ENCODE measurements around the gene ABCB6.

The ABCB6 gene

GRCh38 chr2:219220652-219221402, 2.1 kb upstream of the ABCB6 start:
- no peaks in the 10 kb centered on the region for H3K9me3 ChIP-seq (ENCODE audit: control insufficient read depth, low read length)
- no peak overlapping the region for H3K9ac ChIP-seq (ENCODE audit: low read length)
- peaks cover 28% of the 10 kb centered on the region for H3K4me1 ChIP-seq (ENCODE audit: control insufficient read depth, insufficient read depth, low read length)
- peaks cover 65% of the 10 kb centered on the region for H3K36me3 ChIP-seq (ENCODE audit: control insufficient read depth, insufficient read depth, low read length, severe bottlenecking)
- no peaks in the 10 kb centered on the region for H3K27me3 ChIP-seq (replicated peaks; ENCODE audit: control insufficient read depth, insufficient read depth, low read length)
- no peak overlapping the region for H3K4me3 ChIP-seq (ENCODE audit: low read length)
- DNase-seq (ENCODE audit: low read depth): no peak

GRCh38 chr2:219219784-219220532, 1.2 kb upstream of the ABCB6 start:
- Histone ChIP-seq H3K27me3 (replicated peaks; ENCODE audit: control insufficient read depth, insufficient read depth, low read length) (no peaks in the 10 kb centered on the region), H3K36me3 (ENCODE audit: control insufficient read depth, insufficient read depth, low read length, severe bottlenecking) (peaks cover 61% of the 10 kb centered on the region), H3K9ac (ENCODE audit: low read length) (peak overlapping the region; percentile 92), H3K4me3 (ENCODE audit: low read length) (no peak overlapping the region), H3K9me3 (ENCODE audit: control insufficient read depth, low read length) (no peaks in the 10 kb centered on the region), H3K4me1 (ENCODE audit: control insufficient read depth, insufficient read depth, low read length) (peaks cover 28% of the 10 kb centered on the region)
- DNase-seq (ENCODE audit: low read depth): no peak

GRCh38 chr2:219218217-219218731, 484 bp downstream of the ABCB6 start:
- peak; percentile 82 for DNase-seq (ENCODE audit: low read depth)
- Histone ChIP-seq H3K9ac (ENCODE audit: low read length) (peak overlapping the region; percentile 92), H3K36me3 (ENCODE audit: control insufficient read depth, insufficient read depth, low read length, severe bottlenecking) (peaks cover 61% of the 10 kb centered on the region), H3K4me3 (ENCODE audit: low read length) (peak overlapping the region; percentile 79), H3K27me3 (replicated peaks; ENCODE audit: control insufficient read depth, insufficient read depth, low read length) (no peaks in the 10 kb centered on the region), H3K9me3 (ENCODE audit: control insufficient read depth, low read length) (no peaks in the 10 kb centered on the region), H3K4me1 (ENCODE audit: control insufficient read depth, insufficient read depth, low read length) (peaks cover 28% of the 10 kb centered on the region)

GRCh38 chr2:219216535-219216915, 2.2 kb downstream of the ABCB6 start:
- no peaks in the 10 kb centered on the region for H3K27me3 ChIP-seq (replicated peaks; ENCODE audit: control insufficient read depth, insufficient read depth, low read length)
- no peaks in the 10 kb centered on the region for H3K9me3 ChIP-seq (ENCODE audit: control insufficient read depth, low read length)
- H3K4me1 ChIP-seq (ENCODE audit: control insufficient read depth, insufficient read depth, low read length): peaks cover 28% of the 10 kb centered on the region
- DNase-seq (ENCODE audit: low read depth): no peak
- H3K4me3 ChIP-seq (ENCODE audit: low read length): no peak overlapping the region
- peaks cover 59% of the 10 kb centered on the region for H3K36me3 ChIP-seq (ENCODE audit: control insufficient read depth, insufficient read depth, low read length, severe bottlenecking)
- no peak overlapping the region for H3K9ac ChIP-seq (ENCODE audit: low read length)

GRCh38 chr2:219215871-219216534, 2.8 kb downstream of the ABCB6 start:
- no peaks in the 10 kb centered on the region for H3K27me3 ChIP-seq (replicated peaks; ENCODE audit: control insufficient read depth, insufficient read depth, low read length)
- no peak overlapping the region for H3K4me3 ChIP-seq (ENCODE audit: low read length)
- peaks cover 28% of the 10 kb centered on the region for H3K4me1 ChIP-seq (ENCODE audit: control insufficient read depth, insufficient read depth, low read length)
- H3K36me3 ChIP-seq (ENCODE audit: control insufficient read depth, insufficient read depth, low read length, severe bottlenecking): peaks cover 56% of the 10 kb centered on the region
- no peak for DNase-seq (ENCODE audit: low read depth)
- peak overlapping the region; percentile 12 for H3K9ac ChIP-seq (ENCODE audit: low read length)
- no peaks in the 10 kb centered on the region for H3K9me3 ChIP-seq (ENCODE audit: control insufficient read depth, low read length)

- no peak overlapping the region for H3K9ac ChIP-seq (ENCODE audit: low read length)
- no peaks in the 10 kb centered on the region for H3K9me3 ChIP-seq (ENCODE audit: control insufficient read depth, low read length)
- peaks cover 56% of the 10 kb centered on the region for H3K36me3 ChIP-seq (ENCODE audit: control insufficient read depth, insufficient read depth, low read length, severe bottlenecking)
- H3K4me3 ChIP-seq (ENCODE audit: low read length): no peak overlapping the region
- DNase-seq (ENCODE audit: low read depth): no peak
- no peaks in the 10 kb centered on the region for H3K27me3 ChIP-seq (replicated peaks; ENCODE audit: control insufficient read depth, insufficient read depth, low read length)
- peaks cover 27% of the 10 kb centered on the region for H3K4me1 ChIP-seq (ENCODE audit: control insufficient read depth, insufficient read depth, low read length)
Observed at GRCh38 chr2:219214786-219215185, 4.0 kb downstream of the ABCB6 start.

- Histone ChIP-seq H3K9ac (ENCODE audit: low read length) (no peak overlapping the region), H3K9me3 (ENCODE audit: control insufficient read depth, low read length) (no peaks in the 10 kb centered on the region), H3K4me1 (ENCODE audit: control insufficient read depth, insufficient read depth, low read length) (peaks cover 21% of the 10 kb centered on the region), H3K4me3 (ENCODE audit: low read length) (no peak overlapping the region), H3K36me3 (ENCODE audit: control insufficient read depth, insufficient read depth, low read length, severe bottlenecking) (peaks cover 60% of the 10 kb centered on the region), H3K27me3 (replicated peaks; ENCODE audit: control insufficient read depth, insufficient read depth, low read length) (no peaks in the 10 kb centered on the region)
- DNase-seq (ENCODE audit: low read depth): no peak
Observed at GRCh38 chr2:219214141-219214540, 4.6 kb downstream of the ABCB6 start.

GRCh38 chr2:219213486-219214071, 5.2 kb downstream of the ABCB6 start:
- H3K36me3 ChIP-seq (ENCODE audit: control insufficient read depth, insufficient read depth, low read length, severe bottlenecking): peaks cover 61% of the 10 kb centered on the region
- no peak overlapping the region for H3K9ac ChIP-seq (ENCODE audit: low read length)
- DNase-seq (ENCODE audit: low read depth): no peak

GRCh38 chr2:219213026-219213415, 5.7 kb downstream of the ABCB6 start:
- Histone ChIP-seq H3K4me1 (ENCODE audit: control insufficient read depth, insufficient read depth, low read length) (peaks cover 17% of the 10 kb centered on the region), H3K4me3 (ENCODE audit: low read length) (no peak overlapping the region), H3K36me3 (ENCODE audit: control insufficient read depth, insufficient read depth, low read length, severe bottlenecking) (peaks cover 66% of the 10 kb centered on the region), H3K27me3 (replicated peaks; ENCODE audit: control insufficient read depth, insufficient read depth, low read length) (no peaks in the 10 kb centered on the region), H3K9ac (ENCODE audit: low read length) (no peak overlapping the region), H3K9me3 (ENCODE audit: control insufficient read depth, low read length) (no peaks in the 10 kb centered on the region)
- no peak for DNase-seq (ENCODE audit: low read depth)

More at GRCh38 chr2:219213486-219214071, 5.2 kb downstream of the ABCB6 start:
- Histone ChIP-seq H3K27me3 (replicated peaks; ENCODE audit: control insufficient read depth, insufficient read depth, low read length) (no peaks in the 10 kb centered on the region), H3K9me3 (ENCODE audit: control insufficient read depth, low read length) (no peaks in the 10 kb centered on the region), H3K4me1 (ENCODE audit: control insufficient read depth, insufficient read depth, low read length) (peaks cover 17% of the 10 kb centered on the region), H3K4me3 (ENCODE audit: low read length) (no peak overlapping the region)

- H3K4me3 ChIP-seq (ENCODE audit: low read length): no peak overlapping the region
- H3K4me1 ChIP-seq (ENCODE audit: control insufficient read depth, insufficient read depth, low read length): peaks cover 17% of the 10 kb centered on the region
- H3K36me3 ChIP-seq (ENCODE audit: control insufficient read depth, insufficient read depth, low read length, severe bottlenecking): peaks cover 63% of the 10 kb centered on the region
- no peak for DNase-seq (ENCODE audit: low read depth)
- H3K27me3 ChIP-seq (replicated peaks; ENCODE audit: control insufficient read depth, insufficient read depth, low read length): no peaks in the 10 kb centered on the region
- H3K9ac ChIP-seq (ENCODE audit: low read length): no peak overlapping the region
- no peaks in the 10 kb centered on the region for H3K9me3 ChIP-seq (ENCODE audit: control insufficient read depth, low read length)
Observed at GRCh38 chr2:219210886-219211362, 7.8 kb downstream of the ABCB6 start.
